Activated T-helper 1 cell treated with anti-CD3 and anti-CD28 coated beads, Interleukin-2, amount 50 U/mL, for 16 hours (primary cell): ENCODE data around the gene SMARCA4.
"Not testable (repeated sequence)": the region's sequence is repeated elsewhere in the genome, so short reads cannot be mapped to it uniquely, and the experiment has no call there.

Source experiments
- DNase-seq, 2 donors: peaks; one replicate each; pipeline ENCODE4 v3.0.0-alpha.2; 2020; ENCODE audit warnings: low read depth in 1 of 2, low spot score in 1 of 2

SMARCA4 gene

GRCh38 chr19:10976131-10976892 is 15.5 kb downstream of the SMARCA4 start:
- DNase-seq, result no peak

DNA sequence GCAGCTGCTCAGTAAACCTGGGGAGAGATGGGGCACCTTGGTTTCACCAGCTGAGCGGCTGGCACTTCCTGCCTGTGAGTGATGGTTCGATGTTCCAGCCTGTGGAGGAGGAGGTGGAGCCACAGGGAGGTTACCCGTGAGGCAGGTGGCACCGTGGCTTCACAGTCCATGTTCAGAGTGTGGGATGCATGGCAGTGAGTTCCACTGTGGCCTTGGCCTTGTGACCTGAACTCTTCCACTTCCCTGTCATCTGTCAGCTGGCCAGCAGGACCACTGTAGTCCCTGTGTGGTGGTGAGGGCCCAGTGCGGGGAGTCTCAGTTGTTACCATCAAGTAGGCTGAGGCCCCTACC is 16.9 kb downstream of the SMARCA4 start:
- DNase-seq, result no peak

DNA sequence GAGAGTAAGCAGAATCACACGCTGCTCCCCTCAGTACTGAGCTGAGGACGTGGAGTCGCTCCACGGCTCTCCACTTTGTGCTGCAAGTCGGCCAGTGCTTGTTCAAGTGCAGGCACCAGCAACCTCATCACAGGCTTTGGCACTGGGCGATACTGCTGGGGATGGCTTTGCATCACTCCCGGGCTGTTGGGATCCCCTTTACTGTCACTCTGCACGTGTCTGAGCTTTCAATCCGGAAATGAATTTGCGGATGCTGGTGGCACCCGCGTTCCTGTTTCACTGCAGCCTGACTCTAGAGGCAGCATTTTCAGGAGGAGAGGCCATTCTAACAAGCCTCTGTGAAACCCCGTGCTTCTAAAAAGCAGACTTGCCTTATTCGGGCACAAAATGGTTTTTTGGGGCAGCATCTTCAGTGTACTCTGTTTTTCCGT is 19.1 kb downstream of the SMARCA4 start:
- no peak for DNase-seq

DNA sequence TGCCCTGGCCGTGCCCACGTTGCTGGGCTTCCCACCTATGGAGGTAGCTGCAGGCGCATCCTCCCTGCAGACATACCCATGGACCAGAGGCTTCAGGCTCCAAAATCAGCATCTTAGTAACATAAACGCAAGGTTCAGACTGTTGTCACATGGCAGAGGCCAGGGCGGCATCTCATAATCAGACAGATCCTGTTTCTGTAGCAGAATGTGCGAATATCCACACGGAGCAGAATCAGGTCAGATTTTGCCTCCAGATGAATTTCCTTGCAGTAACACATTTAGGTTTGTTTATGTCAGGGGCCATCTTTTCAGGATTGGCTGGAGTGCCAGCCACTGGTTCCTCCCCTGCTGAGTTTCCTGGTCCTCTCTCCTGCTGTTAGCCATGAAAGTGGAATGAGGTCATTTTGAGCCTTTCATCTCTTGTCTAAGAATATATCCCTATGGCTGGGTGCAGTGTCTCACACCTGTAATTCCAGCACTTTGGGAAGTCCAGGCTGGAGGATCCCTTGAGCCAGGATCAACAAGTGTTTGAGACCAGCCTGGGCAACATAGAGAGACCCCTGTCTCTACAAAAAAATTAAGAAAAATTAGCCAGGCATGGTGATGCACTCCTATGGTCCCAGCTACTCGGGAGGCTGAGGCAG is 20.5 kb downstream of the SMARCA4 start:
- no peak for DNase-seq

GRCh38 chr19:10983026-10983425 is 22.2 kb downstream of the SMARCA4 start:
- DNase-seq, result no peak

- no peak for DNase-seq
Observed at GRCh38 chr19:10984166-10984735, 23.4 kb downstream of the SMARCA4 start.

DNA sequence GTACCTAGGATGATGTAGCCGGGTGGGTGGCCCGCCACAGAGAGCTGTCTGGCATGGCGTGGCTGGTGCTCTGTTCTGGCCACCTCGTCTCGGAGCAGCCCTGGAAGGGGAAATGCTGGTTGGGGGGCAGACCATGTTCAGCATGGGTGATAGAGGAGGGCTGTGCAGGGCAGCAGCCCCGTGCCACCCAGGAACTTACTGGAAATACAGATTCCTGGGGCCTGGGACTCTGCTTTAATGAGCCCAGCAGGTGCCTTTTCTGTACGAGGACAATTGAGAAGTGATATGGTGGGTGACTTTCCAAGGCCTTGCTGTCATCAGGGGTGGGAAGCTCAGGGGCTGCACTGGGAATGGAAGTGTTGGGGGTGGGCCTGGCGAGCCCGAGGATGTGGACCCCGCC is 24.7 kb downstream of the SMARCA4 start:
- no peak for DNase-seq

DNA sequence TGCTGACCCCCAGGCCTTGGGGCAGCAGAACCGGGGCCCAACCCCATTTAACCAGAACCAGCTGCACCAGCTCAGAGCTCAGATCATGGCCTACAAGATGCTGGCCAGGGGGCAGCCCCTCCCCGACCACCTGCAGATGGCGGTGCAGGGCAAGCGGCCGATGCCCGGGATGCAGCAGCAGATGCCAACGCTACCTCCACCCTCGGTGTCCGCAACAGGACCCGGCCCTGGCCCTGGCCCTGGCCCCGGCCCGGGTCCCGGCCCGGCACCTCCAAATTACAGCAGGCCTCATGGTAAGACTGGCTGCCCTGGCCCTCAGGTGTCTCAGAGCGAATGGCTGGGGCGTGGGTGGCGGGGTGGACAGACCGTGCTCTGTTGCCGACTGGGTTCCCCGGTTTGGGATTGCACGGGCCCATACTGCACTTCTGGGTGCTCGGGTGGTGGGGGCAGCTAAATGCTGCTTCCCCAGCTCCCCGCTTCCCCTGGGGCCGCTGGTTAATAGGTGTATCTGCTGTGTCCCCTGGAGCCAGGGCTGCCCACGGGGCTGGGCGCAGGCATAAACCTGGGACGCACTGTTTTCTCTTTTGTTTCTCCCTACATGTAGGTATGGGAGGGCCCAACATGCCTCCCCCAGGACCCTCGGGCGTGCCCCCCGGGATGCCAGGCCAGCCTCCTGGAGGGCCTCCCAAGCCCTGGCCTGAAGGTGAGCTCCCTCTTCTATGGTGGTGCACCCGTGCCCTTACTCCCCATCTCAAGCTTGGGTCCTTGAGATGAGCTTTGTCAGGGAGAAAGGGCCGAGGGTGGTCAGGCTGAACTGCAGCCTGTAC is 25.7 kb downstream of the SMARCA4 start:
- no peak for DNase-seq

- no peak for DNase-seq
Observed at GRCh38 chr19:10987571-10988297, 26.9 kb downstream of the SMARCA4 start.

- no peak for DNase-seq
Observed at GRCh38 chr19:10988380-10988779, 27.6 kb downstream of the SMARCA4 start.

- DNase-seq, result no peak
Observed at GRCh38 chr19:10988921-10989320, 28.1 kb downstream of the SMARCA4 start.

DNA sequence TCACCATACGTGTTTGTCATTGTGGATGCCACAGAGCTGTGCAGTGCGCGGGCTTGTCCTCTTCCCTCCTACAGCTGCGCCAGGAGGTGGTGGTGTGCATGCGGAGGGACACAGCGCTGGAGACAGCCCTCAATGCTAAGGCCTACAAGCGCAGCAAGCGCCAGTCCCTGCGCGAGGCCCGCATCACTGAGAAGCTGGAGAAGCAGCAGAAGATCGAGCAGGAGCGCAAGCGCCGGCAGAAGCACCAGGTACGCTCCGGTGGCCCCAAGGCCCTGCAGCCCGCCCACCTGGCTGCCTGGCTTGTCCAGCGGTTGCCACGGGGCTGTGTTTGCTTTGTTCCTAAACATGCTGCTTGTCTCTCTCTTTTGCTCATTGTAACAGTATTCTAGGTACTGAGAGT is 30.2 kb downstream of the SMARCA4 start:
- DNase-seq, result no peak

- DNase-seq, result no peak
Observed at GRCh38 chr19:10991521-10992081, 30.8 kb downstream of the SMARCA4 start.

- DNase-seq, result not testable (repeated sequence)
Observed at GRCh38 chr19:10992174-10992573, 31.3 kb downstream of the SMARCA4 start.

- no peak for DNase-seq
Observed at GRCh38 chr19:10995926-10996600, 35.2 kb downstream of the SMARCA4 start.

DNA sequence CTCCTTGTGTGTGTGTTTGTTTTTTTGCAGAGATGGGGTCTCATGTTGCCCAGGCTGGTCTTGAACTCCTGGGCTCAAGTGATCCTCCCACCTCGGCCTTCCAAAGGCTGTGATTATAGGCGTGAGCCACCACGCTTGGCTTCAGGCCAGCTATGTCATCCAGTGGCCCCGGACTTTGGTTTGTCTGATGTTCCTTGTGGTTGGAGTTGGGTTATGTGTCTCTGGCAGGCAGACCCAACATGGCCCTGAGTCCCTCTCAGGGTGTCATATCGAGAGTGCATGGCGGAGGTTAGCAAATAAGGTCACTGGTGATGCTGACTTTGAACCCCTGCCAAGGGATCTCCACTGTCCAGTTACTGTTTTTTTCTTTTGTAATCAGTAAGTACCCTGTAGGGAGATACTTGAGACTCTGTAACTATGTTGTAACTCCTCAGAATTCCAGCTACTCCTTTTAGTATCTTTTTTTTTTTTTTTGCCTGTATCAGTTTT is 37.3 kb downstream of the SMARCA4 start:
- DNase-seq, result no peak

GRCh38 chr19:10998666-10999065 is 37.8 kb downstream of the SMARCA4 start:
- DNase-seq, result no peak

DNA sequence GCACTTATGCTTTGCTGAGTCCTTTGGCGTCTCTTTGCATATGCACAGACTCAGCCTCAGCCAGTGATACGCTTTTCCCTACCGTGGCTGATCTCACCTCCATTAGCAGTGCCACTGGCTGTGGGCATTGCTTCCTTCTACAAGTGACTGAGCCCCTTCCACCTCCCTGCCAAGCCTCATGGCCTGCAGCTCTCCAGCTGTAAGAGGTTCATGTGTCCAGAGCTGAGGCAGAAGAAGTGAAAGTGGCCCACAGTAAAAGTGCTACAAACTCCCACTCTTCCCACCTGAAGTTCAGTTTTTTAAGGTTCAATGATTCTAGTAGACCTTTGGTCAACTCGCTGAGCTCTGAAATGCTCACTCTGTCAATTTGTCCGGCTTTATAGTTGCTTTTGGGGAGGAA is 44.7 kb downstream of the SMARCA4 start:
- no peak for DNase-seq

DNA sequence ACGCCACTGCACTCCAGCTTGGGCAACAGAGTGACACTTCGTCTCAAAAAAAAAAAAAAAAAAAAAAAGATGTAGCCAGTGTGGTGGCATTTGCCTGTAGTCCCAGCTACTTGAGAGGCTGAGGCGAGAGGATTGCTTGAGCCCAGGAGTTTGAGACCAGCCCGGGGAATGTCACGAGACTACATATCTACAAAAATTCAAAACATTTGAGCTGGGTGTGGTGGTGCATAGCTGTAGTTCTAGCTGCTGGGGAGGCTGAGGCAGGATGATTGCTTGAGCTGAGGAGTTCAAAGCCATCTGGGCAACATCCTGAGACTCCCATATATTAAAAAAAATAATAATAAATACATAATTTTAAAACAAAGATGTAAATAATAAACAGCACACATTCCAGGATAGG is 46.6 kb downstream of the SMARCA4 start:
- no peak for DNase-seq

- no peak for DNase-seq
Observed at GRCh38 chr19:11007962-11008532, 47.2 kb downstream of the SMARCA4 start.
